ENCODE measurements around the gene TMC7.

GRCh38 chr16:19031738-19032137 lies 48.0 kb downstream of the TMC7 start:
- TF ChIP-seq JUN (IDR thresholded peaks at IDR 0.05; ENCODE audit: borderline replicate concordance, low read depth, low read length) (no peak), JUN (CRISPR knock-in tag; IDR thresholded peaks at IDR 0.05; ENCODE audit: borderline replicate concordance) (no peak), ZNF282 (CRISPR knock-in tag; IDR thresholded peaks at IDR 0.05) (no peak), MEF2A (IDR thresholded peaks at IDR 0.05; ENCODE audit: control insufficient read depth, low read depth, low read length) (no peak), ZNF507 (tag; conservative IDR thresholded peaks at IDR 0.05) (no peak), MCM3 (IDR thresholded peaks at IDR 0.05) (no peak), MXI1 (IDR thresholded peaks at IDR 0.05; ENCODE audit: low read depth, low read length) (no peak), ZC3H11A (IDR thresholded peaks at IDR 0.05; ENCODE audit: low read depth, low read length) (no peak)

Data from K562 (cell line).